Endothelial cell of umbilical vein (primary cell): Measurements from ENCODE around the gene ALOX5. TPM values are rescaled to one million over a fixed set of nuclear protein-coding genes. Genes with fewer than 3 reads are reported as not detected.

Experiments used
- BruUV-seq: library from RNA; stranded (reverse); fragments of 400-500 nt; replicated peaks from 2 replicates; lab custom pipeline; 2021; lab: Mats Ljungman, UMichigan
- CTCF ChIA-PET: fragments of 300-600, 350-600 bp; sonication (Branson Sonifier 250); formaldehyde crosslinking; loops from one replicate; lab custom pipeline; 2021; ENCODE audit warnings: antibody characterized with exemption, inconsistent platforms; lab: Charles Lee
- POLR2A ChIA-PET: fragments of 300-600, 350-600 bp; sonication (Branson Sonifier 250); formaldehyde crosslinking; loops from one replicate; lab custom pipeline; 2021; ENCODE audit warnings: antibody characterized with exemption, inconsistent platforms; lab: Charles Lee
- DNase-seq: peaks from one replicate; pipeline ENCODE4 v3.0.0-alpha.2; 2011; ENCODE audit warnings: low read depth, low spot score
- FAIRE-seq: peaks from 2 replicates; lab custom pipeline; 2011; peaks lifted over from hg19 to GRCh38; lab: Jason Lieb, UNC
- H2AFZ ChIP-seq: 2 replicates; pipeline ENCODE4 v1.6.0; 2012; ENCODE audit warnings: low read depth, low read length, control low read depth, inconsistent platforms
- H3K27ac ChIP-seq: 2 replicates; pipeline ENCODE4 v1.5.1; 2011; ENCODE audit warnings: low read depth, mild to moderate bottlenecking, control low read depth, low read length, moderate library complexity; ENCODE audit not compliant: insufficient read depth
- H3K27me3 ChIP-seq, 2 experiments: 2 replicates each; pipeline versions ENCODE4 v1.6.0 to v1.6.1; 2011; ENCODE audit warnings: low read length in 2 of 2, mixed read lengths in 1 of 2; ENCODE audit not compliant: control insufficient read depth in 2 of 2, insufficient read depth in 2 of 2
- H3K36me3 ChIP-seq, 2 experiments: 2 replicates in 1 of 2; 3 replicates in 1 of 2; pipeline ENCODE4 v1.5.1; 2011; ENCODE audit warnings: low read length in 2 of 2, mild to moderate bottlenecking in 1 of 2, moderate library complexity in 1 of 2; ENCODE audit not compliant: control insufficient read depth in 2 of 2, insufficient read depth in 2 of 2; ENCODE audit errors: extremely low read depth in 1 of 2
- H3K4me1 ChIP-seq: 3 replicates; pipeline ENCODE4 v1.5.1; 2011; ENCODE audit warnings: mild to moderate bottlenecking, low read length; ENCODE audit not compliant: control insufficient read depth, insufficient read depth; ENCODE audit errors: extremely low read depth
- H3K4me2 ChIP-seq: 2 replicates; pipeline ENCODE4 v1.6.1; 2011; ENCODE audit warnings: low read length, control low read depth, mixed read lengths; ENCODE audit not compliant: insufficient read depth
- H3K4me3 ChIP-seq, 3 experiments: fragments of 200-600 bp in 1 of 3; sonication (generic), shearing (Covaris generic) in 1 of 3; replicated peaks in 1 of 3; 2 replicates each; pipeline ENCODE4 v1.5.1; 2011 to 2016; ENCODE audit warnings: control low read depth in 3 of 3, low read length in 3 of 3, mild to moderate bottlenecking in 2 of 3, inconsistent platforms in 1 of 3, low read depth in 1 of 3, moderate library complexity in 1 of 3; ENCODE audit not compliant: insufficient read depth in 1 of 3
- H3K79me2 ChIP-seq: 2 replicates; pipeline ENCODE4 v1.6.0; 2012; ENCODE audit warnings: low read length, inconsistent platforms; ENCODE audit not compliant: control insufficient read depth, insufficient read depth
- H3K9ac ChIP-seq: replicated peaks from 2 replicates; pipeline ENCODE3; 2011; ENCODE audit warnings: low read length, control low read depth; ENCODE audit not compliant: insufficient read depth; ENCODE audit errors: extremely low read depth
- H3K9me1 ChIP-seq: replicated peaks from 3 replicates; pipeline ENCODE4 v1.6.0; 2011; ENCODE audit warnings: mild to moderate bottlenecking, low read length; ENCODE audit not compliant: control insufficient read depth, insufficient read depth; ENCODE audit errors: extremely low read depth
- H3K9me3 ChIP-seq: replicated peaks from 2 replicates; pipeline ENCODE4 v1.5.1; 2012; ENCODE audit warnings: low read length, inconsistent platforms; ENCODE audit not compliant: control insufficient read depth, insufficient read depth
- H4K20me1 ChIP-seq: replicated peaks from 2 replicates; pipeline ENCODE3; 2011; ENCODE audit warnings: mild to moderate bottlenecking, low read length; ENCODE audit not compliant: control insufficient read depth, insufficient read depth; ENCODE audit errors: extremely low read depth
- CTCF ChIP-seq, 2 donors: IDR thresholded peaks; 1 replicate in 1 of 2; 2 replicates in 1 of 2; pipeline ENCODE4 v1.5.1; 2011; ENCODE audit warnings: low read length in 2 of 2, mild to moderate bottlenecking in 2 of 2, moderate library complexity in 2 of 2, control low read depth in 1 of 2, inconsistent platforms in 1 of 2, low read depth in 1 of 2; ENCODE audit not compliant: insufficient read depth in 1 of 2; ENCODE audit errors: extremely low read depth in 1 of 2
- EZH2 ChIP-seq: IDR thresholded peaks from 2 replicates; pipeline ENCODE4 v1.6.1; 2012; ENCODE audit warnings: borderline replicate concordance, low read depth, mild to moderate bottlenecking, moderate library complexity, low read length, inconsistent platforms; ENCODE audit not compliant: severe bottlenecking
- FOS ChIP-seq: IDR thresholded peaks from 2 replicates; pipeline ENCODE4 v1.6.1; 2011; ENCODE audit warnings: mild to moderate bottlenecking, low read length, moderate library complexity, borderline replicate concordance; ENCODE audit not compliant: insufficient read depth
- GATA2 ChIP-seq: IDR thresholded peaks from 2 replicates; pipeline ENCODE4 v1.7.0; 2011; ENCODE audit warnings: low read depth, mild to moderate bottlenecking, moderate library complexity, mixed read lengths, low read length; ENCODE audit not compliant: insufficient read length, insufficient read depth
- JUN ChIP-seq: IDR thresholded peaks from 2 replicates; pipeline ENCODE4 v1.6.1; 2011; ENCODE audit warnings: borderline replicate concordance, low read depth; ENCODE audit not compliant: insufficient read length, insufficient read depth
- MAX ChIP-seq: IDR thresholded peaks from 2 replicates; pipeline ENCODE4 v1.6.1; 2011; ENCODE audit not compliant: insufficient read depth, insufficient read length
- MYC ChIP-seq: IDR thresholded peaks from one replicate; pipeline ENCODE4 v1.6.1; 2011; ENCODE audit warnings: mild to moderate bottlenecking, low read depth, low read length
- POLR2A ChIP-seq: IDR thresholded peaks from 2 replicates; pipeline ENCODE4 v1.6.1; 2012; ENCODE audit warnings: low read depth, mild to moderate bottlenecking, control low read depth, low read length
- POLR2AphosphoS5 ChIP-seq: IDR thresholded peaks from 2 replicates; pipeline ENCODE4 v1.6.1; 2012; ENCODE audit warnings: low read depth, mild to moderate bottlenecking, control low read depth, low read length, moderate library complexity; ENCODE audit not compliant: insufficient read depth
- dilution Hi-C: fragments of 300-500 bp; cut with MboI; formaldehyde crosslinking; loops from one replicate; pipeline ENCODE4 v1.15.0; 2019; ENCODE audit warnings: low sequenced_read_pairs; ENCODE audit not compliant: extremely low pct_ligation_motif_present
- intact Hi-C: fragments of 100-400 bp; cut with micrococcal nuclease; formaldehyde crosslinking; loops from one replicate; pipeline ENCODE4 v1.10.0; 2022
- polyA plus RNA-seq, 4 experiments: library from polyadenylated mRNA; depleted of rRNA in 3 of 4; stranded (reverse) in 3 of 4; unstranded in 1 of 4; fragments of >200 nt; gene quantifications; 2 replicates each; pipeline versions ENCODE4 v1.2.1 to v1.2.3, GENCODE V29; 2011 to 2012; ENCODE audit warnings: missing spikeins in 1 of 4
- total RNA-seq: library from RNA; stranded (reverse); gene quantifications from 2 replicates; pipeline ENCODE4 v1.2.3, GENCODE V29; 2021

ALOX5 gene
- total and polyA plus RNA-seq, 2 donors (not counting 3 experiments of a cell fraction or from before 2014, with no cell fraction given) = 0.04 TPM; not detected in 1

GRCh38 chr10:45372251-45372951, 1.6 kb upstream of the ALOX5 start:
- intact Hi-C loops = loop anchor here (5.0 kb wide), 2 partner anchors 75 to 365 kb away; no protein-coding TSS in a partner anchor
- CTCF ChIA-PET = no interaction called here

More at GRCh38 chr10:45372251-45372951, 1.6 kb upstream of the ALOX5 start:
- Histone ChIP-seq H3K36me3 (no peaks in the 10 kb centered on the region), H4K20me1 (no peaks in the 10 kb centered on the region), H3K4me3 (no peak overlapping the region), H3K9me1 (no peaks in the 10 kb centered on the region), H3K79me2 (no peaks in the 10 kb centered on the region), H3K27ac (no peak overlapping the region), H3K9ac (no peak overlapping the region), H3K4me2 (no peak overlapping the region), H3K27me3 (peaks cover 26 to 44% of the 10 kb centered on the region in 2 experiments), H3K4me1 (peaks cover 8% of the 10 kb centered on the region), H3K9me3 (no peaks in the 10 kb centered on the region), H2AFZ (no peak overlapping the region)
- TF ChIP-seq FOS (no peak), POLR2AphosphoS5 (no peak), JUN (no peak), MYC (no peak), CTCF (IDR thresholded peaks at IDR 0.05; ENCODE audit: extremely low read depth in 1 of 2, insufficient read depth in 1 of 2, low read depth in 1 of 2, low read length in 2 of 2) (no peak), MAX (no peak), EZH2 (no peak), GATA2 (no peak), POLR2A (no peak)
- no peak for FAIRE-seq
- dilution Hi-C loops = no loop called here
- no TSS peak for BruUV-seq
- POLR2A ChIA-PET = no interaction called here
- DNase-seq = no peak
